ENCODE results near the gene ZDHHC19.
"Not testable (repeated sequence)": the region's sequence is repeated elsewhere in the genome, so short reads cannot be mapped to it uniquely, and the experiment has no call there.

ZDHHC19 gene

GRCh38 chr3:196210673-196211556 lies at the start of gene ZDHHC19:
ZDHHC19 (minus strand) TSS chr3:196211400; CDS start chr3:196211315, 85 bp downstream.
- no peak for DNase-seq

- no peak for DNase-seq
These were observed 49.6 kb upstream of the ZDHHC19 start for GRCh38 chr3:196260784-196261183.

- DNase-seq = no peak
These were observed 44.6 kb upstream of the ZDHHC19 start for GRCh38 chr3:196255776-196256175.

GRCh38 chr3:196254376-196255283 lies 43.4 kb upstream of the ZDHHC19 start:
- DNase-seq = no peak

GRCh38 chr3:196251918-196252317 lies 40.7 kb upstream of the ZDHHC19 start:
- no peak for DNase-seq

- no peak for DNase-seq
These were observed 35.6 kb upstream of the ZDHHC19 start for GRCh38 chr3:196246612-196247308.

GRCh38 chr3:196244166-196244565 lies 33.0 kb upstream of the ZDHHC19 start:
- DNase-seq = not testable (repeated sequence)

- DNase-seq = no peak
These were observed 30.5 kb upstream of the ZDHHC19 start for GRCh38 chr3:196241704-196242103.

- DNase-seq = no peak
These were observed 29.2 kb upstream of the ZDHHC19 start for GRCh38 chr3:196240424-196240823.

- DNase-seq = no peak
These were observed 27.7 kb upstream of the ZDHHC19 start for GRCh38 chr3:196238612-196239560.

- DNase-seq = no peak
These were observed 26.0 kb upstream of the ZDHHC19 start for GRCh38 chr3:196237203-196237602.

GRCh38 chr3:196236223-196236622 lies 25.0 kb upstream of the ZDHHC19 start:
- DNase-seq = no peak

GRCh38 chr3:196235452-196236122 lies 24.4 kb upstream of the ZDHHC19 start:
- DNase-seq = no peak

GRCh38 chr3:196232882-196233251 lies 21.7 kb upstream of the ZDHHC19 start:
- DNase-seq = no peak

- DNase-seq = no peak
These were observed 21.1 kb upstream of the ZDHHC19 start for GRCh38 chr3:196232154-196232881.

- DNase-seq = no peak
These were observed 16.7 kb upstream of the ZDHHC19 start for GRCh38 chr3:196227629-196228493.

- DNase-seq = no peak
These were observed 15.9 kb upstream of the ZDHHC19 start for GRCh38 chr3:196227121-196227561.

- no peak for DNase-seq
These were observed 14.7 kb upstream of the ZDHHC19 start for GRCh38 chr3:196225763-196226364.

GRCh38 chr3:196225086-196225485 lies 13.9 kb upstream of the ZDHHC19 start:
- no peak for DNase-seq

Measured in activated effector memory CD4-positive, alpha-beta T cell treated with Interleukin-2 at 50 U/mL for 16 hours (primary cell).